ENCODE data around the gene SV2B. TPM values are rescaled to one million over a fixed set of nuclear protein-coding genes. Genes with fewer than 3 reads are reported as not detected.

The SV2B gene
- total and polyA plus RNA-seq, 3 donors from 2014 or later, result 1.6 to 1.7 (median 1.7) TPM

DNA sequence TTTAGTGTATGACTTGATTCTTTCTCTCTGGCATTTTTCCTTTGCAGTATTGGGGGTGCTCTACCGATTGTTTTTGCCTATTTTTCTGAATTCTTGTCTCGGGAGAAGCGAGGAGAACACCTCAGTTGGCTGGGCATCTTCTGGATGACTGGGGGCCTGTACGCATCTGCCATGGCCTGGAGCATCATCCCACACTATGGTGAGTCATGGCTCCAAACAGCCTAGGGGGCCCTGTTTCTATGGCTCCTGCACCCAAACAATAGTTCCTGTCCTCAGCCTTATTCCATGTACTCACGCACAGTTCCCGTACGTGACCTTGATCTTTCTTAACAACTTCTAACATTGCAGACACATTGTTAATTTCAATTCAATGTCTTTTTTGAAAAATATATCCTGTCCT is 152.3 kb downstream of the SV2B start:
- Histone ChIP-seq H3K4me3 (no peak overlapping the region), H3K27ac (no peak overlapping the region), H3K4me1 (no peaks in the 10 kb centered on the region), H3K27me3 (no peaks in the 10 kb centered on the region), H3K36me3 (ENCODE audit: low read depth, missing control alignments) (no peaks in the 10 kb centered on the region), H3K9me3 (no peaks in the 10 kb centered on the region)
- WGBS, 2 donors, result 68 to 85% methylated on average over 7 of the region's 7 CpGs
- intact Hi-C loops (cut with DNase I; ENCODE audit: low total_unique reads), result no loop called here
- DNase-seq, result no peak
- TF ChIP-seq, protein P1, sequence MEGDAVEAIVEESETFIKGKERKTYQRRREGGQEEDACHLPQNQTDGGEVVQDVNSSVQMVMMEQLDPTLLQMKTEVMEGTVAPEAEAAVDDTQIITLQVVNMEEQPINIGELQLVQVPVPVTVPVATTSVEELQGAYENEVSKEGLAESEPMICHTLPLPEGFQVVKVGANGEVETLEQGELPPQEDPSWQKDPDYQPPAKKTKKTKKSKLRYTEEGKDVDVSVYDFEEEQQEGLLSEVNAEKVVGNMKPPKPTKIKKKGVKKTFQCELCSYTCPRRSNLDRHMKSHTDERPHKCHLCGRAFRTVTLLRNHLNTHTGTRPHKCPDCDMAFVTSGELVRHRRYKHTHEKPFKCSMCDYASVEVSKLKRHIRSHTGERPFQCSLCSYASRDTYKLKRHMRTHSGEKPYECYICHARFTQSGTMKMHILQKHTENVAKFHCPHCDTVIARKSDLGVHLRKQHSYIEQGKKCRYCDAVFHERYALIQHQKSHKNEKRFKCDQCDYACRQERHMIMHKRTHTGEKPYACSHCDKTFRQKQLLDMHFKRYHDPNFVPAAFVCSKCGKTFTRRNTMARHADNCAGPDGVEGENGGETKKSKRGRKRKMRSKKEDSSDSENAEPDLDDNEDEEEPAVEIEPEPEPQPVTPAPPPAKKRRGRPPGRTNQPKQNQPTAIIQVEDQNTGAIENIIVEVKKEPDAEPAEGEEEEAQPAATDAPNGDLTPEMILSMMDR (IDR thresholded peaks at IDR 0.05), result no peak
- no peak for TF ChIP-seq POLR2A (IDR thresholded peaks at IDR 0.05)

DNA sequence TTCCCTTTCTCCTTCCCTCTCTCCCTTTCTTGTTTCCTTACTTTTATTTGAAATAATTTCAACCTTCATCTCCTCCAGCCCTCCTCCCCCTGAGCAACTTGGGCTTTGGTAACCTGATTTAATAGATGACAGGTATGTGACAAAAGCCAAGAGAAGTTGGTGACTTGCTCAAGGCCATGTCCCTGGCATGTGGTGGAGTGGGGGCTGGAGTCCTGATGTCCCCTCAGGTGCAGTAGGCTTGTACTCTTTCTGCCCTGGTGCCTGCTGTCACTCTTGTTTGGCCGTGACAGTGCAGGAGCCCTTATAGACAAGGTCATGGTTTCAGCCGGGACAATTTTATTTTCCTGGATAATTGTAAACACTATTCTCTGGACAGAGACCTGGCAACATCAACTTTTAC is 152.7 kb downstream of the SV2B start:
- Histone ChIP-seq H3K27me3 (no peaks in the 10 kb centered on the region), H3K27ac (no peak overlapping the region), H3K36me3 (ENCODE audit: low read depth, missing control alignments) (no peaks in the 10 kb centered on the region), H3K4me3 (no peak overlapping the region), H3K4me1 (no peaks in the 10 kb centered on the region), H3K9me3 (no peaks in the 10 kb centered on the region)
- DNase-seq, result no peak
- 83 to 89% methylated on average over 2 of the region's 2 CpGs for WGBS, 2 donors
- TF ChIP-seq POLR2A (IDR thresholded peaks at IDR 0.05), result no peak
- TF ChIP-seq, protein P1 (IDR thresholded peaks at IDR 0.05), result no peak
- intact Hi-C loops (cut with DNase I; ENCODE audit: low total_unique reads), result no loop called here

DNA sequence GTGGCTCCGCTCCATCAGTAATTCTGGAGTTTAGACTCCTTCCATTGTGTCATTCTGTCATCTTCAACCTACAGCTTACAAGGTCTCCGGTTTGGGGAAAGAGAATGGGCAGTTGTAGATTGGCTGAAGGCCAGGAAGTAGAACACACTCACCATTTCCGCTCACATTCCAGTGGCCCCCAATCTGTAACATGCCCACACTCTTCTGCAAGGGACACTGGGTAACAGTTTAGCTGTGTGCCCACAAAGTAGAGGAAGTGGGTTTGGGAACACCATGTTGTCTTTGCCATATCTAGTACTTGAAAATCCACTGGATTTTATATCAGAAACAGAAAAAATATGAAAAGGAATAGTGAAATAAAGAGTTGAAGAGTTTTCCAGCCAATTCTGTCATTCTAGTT is 153.5 kb downstream of the SV2B start:
- Histone ChIP-seq H3K36me3 (ENCODE audit: low read depth, missing control alignments) (no peaks in the 10 kb centered on the region), H3K27me3 (no peaks in the 10 kb centered on the region), H3K9me3 (no peaks in the 10 kb centered on the region), H3K27ac (no peak overlapping the region), H3K4me1 (no peaks in the 10 kb centered on the region), H3K4me3 (no peak overlapping the region)
- no peak for TF ChIP-seq POLR2A (IDR thresholded peaks at IDR 0.05)
- TF ChIP-seq, protein P1 (IDR thresholded peaks at IDR 0.05), result no peak
- WGBS, 2 donors, result 82 to 86% methylated on average over 3 of the region's 3 CpGs
- no peak for DNase-seq
- intact Hi-C loops (cut with DNase I; ENCODE audit: low total_unique reads), result no loop called here

DNA sequence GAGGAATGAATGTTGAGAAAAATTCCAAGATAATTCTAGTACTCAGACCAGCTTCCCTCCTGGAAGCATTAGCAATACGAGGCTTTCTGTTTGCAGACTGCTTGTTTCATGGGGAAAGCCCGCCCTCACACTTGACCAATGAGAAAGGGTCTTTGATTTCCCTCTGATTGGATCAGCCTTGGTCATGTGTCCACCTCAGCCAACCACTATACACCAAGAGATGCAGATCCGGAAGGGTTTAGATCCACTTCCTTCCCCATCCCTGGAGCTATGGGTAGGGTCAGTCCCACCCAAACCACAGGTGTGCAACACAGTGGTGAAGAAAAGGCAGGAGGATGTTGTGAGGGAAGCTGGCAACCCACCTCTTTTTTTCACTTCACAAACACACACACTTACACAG is 154.7 kb downstream of the SV2B start:
- H3K4me1 ChIP-seq, result no peaks in the 10 kb centered on the region
- H3K27me3 ChIP-seq, result no peaks in the 10 kb centered on the region
- intact Hi-C loops (cut with DNase I; ENCODE audit: low total_unique reads), result no loop called here
- TF ChIP-seq POLR2A (IDR thresholded peaks at IDR 0.05), result no peak
- TF ChIP-seq, protein P1 (IDR thresholded peaks at IDR 0.05), result no peak
- no peak overlapping the region for H3K4me3 ChIP-seq
- DNase-seq, result peak; percentile 32
- WGBS, 2 donors, result 56 to 65% methylated on average over 3 of the region's 3 CpGs
- H3K27ac ChIP-seq, result no peak overlapping the region
- no peaks in the 10 kb centered on the region for H3K9me3 ChIP-seq
- no peaks in the 10 kb centered on the region for H3K36me3 ChIP-seq (ENCODE audit: low read depth, missing control alignments)

DNA sequence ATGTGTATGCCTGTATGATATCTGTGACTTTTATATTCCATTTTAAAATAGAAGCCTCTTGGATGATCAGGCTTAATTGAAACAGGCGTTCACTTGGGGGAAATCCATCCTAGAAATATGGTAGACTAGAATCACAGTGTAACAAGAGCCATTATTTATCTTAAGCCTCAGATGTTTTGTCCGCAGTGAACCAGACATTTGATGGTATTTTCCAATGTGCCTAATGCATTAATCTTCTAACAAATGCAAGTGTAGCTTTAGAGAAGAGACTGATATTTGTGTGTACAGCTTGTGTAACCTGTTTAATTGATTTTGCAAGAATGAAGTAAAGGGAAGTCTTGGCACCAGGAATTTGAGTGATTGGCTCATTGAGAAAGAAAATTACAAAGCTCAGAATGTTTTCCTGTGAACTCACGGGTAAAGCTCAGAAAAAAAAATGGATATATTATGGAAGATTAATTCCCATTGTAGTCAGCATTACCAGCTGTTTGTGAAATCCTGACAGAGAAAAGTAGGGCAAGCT is 155.7 kb downstream of the SV2B start:
- H3K4me1 ChIP-seq, result no peaks in the 10 kb centered on the region
- intact Hi-C loops (cut with DNase I; ENCODE audit: low total_unique reads), result no loop called here
- 62 to 65% methylated on average over 3 of the region's 3 CpGs for WGBS, 2 donors
- no peak for TF ChIP-seq POLR2A (IDR thresholded peaks at IDR 0.05)
- TF ChIP-seq, protein P1 (IDR thresholded peaks at IDR 0.05), result no peak
- H3K27me3 ChIP-seq, result no peaks in the 10 kb centered on the region
- DNase-seq, result no peak
- no peaks in the 10 kb centered on the region for H3K36me3 ChIP-seq (ENCODE audit: low read depth, missing control alignments)
- no peaks in the 10 kb centered on the region for H3K9me3 ChIP-seq
- no peak overlapping the region for H3K27ac ChIP-seq
- H3K4me3 ChIP-seq, result no peak overlapping the region

Measured in testis (tissue), 3 donors.